HG02938 (cell line): Measurements from ENCODE around the gene SSUH2.
"Not testable (repeated sequence)": the region's sequence is repeated elsewhere in the genome, so short reads cannot be mapped to it uniquely, and the experiment has no call there.

Experiments
- ATAC-seq: cut with Tn5 transposase; IDR thresholded peaks from one replicate; pipeline ENCODE4 v1.9.1; 2021; ENCODE audit warnings: mild to moderate bottlenecking, moderate library complexity; ENCODE audit not compliant: unreplicated experiment

Gene SSUH2

GRCh38 chr3:8593021-8593827, 51.4 kb downstream of the SSUH2 start:
- no peak for ATAC-seq

GRCh38 chr3:8589880-8590556, 54.6 kb downstream of the SSUH2 start:
- no peak for ATAC-seq

- ATAC-seq = no peak
These were observed 59.9 kb downstream of the SSUH2 start for GRCh38 chr3:8584661-8585060.

- ATAC-seq = no peak
These were observed 62.7 kb downstream of the SSUH2 start for GRCh38 chr3:8581806-8582445.

- ATAC-seq = no peak
These were observed 63.2 kb downstream of the SSUH2 start for GRCh38 chr3:8581373-8581772.

- not testable (repeated sequence) for ATAC-seq
These were observed 64.2 kb downstream of the SSUH2 start for GRCh38 chr3:8580434-8580833.

- no peak for ATAC-seq
These were observed 64.7 kb downstream of the SSUH2 start for GRCh38 chr3:8579943-8580342.

- ATAC-seq = peak; percentile 97
These were observed 65.5 kb downstream of the SSUH2 start for GRCh38 chr3:8579096-8579495.

GRCh38 chr3:8578282-8578681, 66.3 kb downstream of the SSUH2 start:
- no peak for ATAC-seq

- ATAC-seq = no peak
These were observed 67.6 kb downstream of the SSUH2 start for GRCh38 chr3:8576841-8577571.

- no peak for ATAC-seq
These were observed 68.2 kb downstream of the SSUH2 start for GRCh38 chr3:8576436-8576835.

- ATAC-seq = no peak
These were observed 69.1 kb downstream of the SSUH2 start for GRCh38 chr3:8575364-8576104.

- no peak for ATAC-seq
These were observed 69.8 kb downstream of the SSUH2 start for GRCh38 chr3:8574670-8575322.

- no peak for ATAC-seq
These were observed 70.4 kb downstream of the SSUH2 start for GRCh38 chr3:8574040-8574669.

GRCh38 chr3:8573342-8573926, 71.2 kb downstream of the SSUH2 start:
- no peak for ATAC-seq

GRCh38 chr3:8571256-8571655, 73.3 kb downstream of the SSUH2 start:
- ATAC-seq = no peak
